Tibial artery (tissue), 4 donors: Measurements from ENCODE around the gene TRMT1.

Source experiments
- DNase-seq, 2 donors: peaks; one replicate each; pipeline ENCODE4 v3.0.0-alpha.2; 2019
- H3K27ac ChIP-seq, 2 donors: fragments of 200-600 bp; sonication (generic) in 1 of 2; 1 replicate in 1 of 2; 2 replicates in 1 of 2; pipeline ENCODE4 v1.5.1; 2018 to 2019; ENCODE audit warnings: mild to moderate bottlenecking in 1 of 2
- H3K27me3 ChIP-seq, 2 donors: fragments of 200-600 bp; sonication (generic) in 1 of 2; one replicate each; pipeline versions ENCODE4 v1.5.1 to v1.6.0; 2016 to 2019
- H3K36me3 ChIP-seq, 3 donors: fragments of 200-600 bp; sonication (generic) in 2 of 3; one replicate each; pipeline ENCODE4 v1.5.1; 2016 to 2019; ENCODE audit warnings: mild to moderate bottlenecking in 2 of 3
- H3K4me1 ChIP-seq, 4 donors: fragments of 200-600 bp; sonication (generic) in 2 of 4; 1 replicate in 3 of 4; 2 replicates in 1 of 4; pipeline ENCODE4 v1.5.1; 2016 to 2019
- H3K4me3 ChIP-seq, 2 donors: fragments of 200-600 bp; sonication (generic) in 1 of 2; 1 replicate in 1 of 2; 2 replicates in 1 of 2; pipeline ENCODE4 v1.5.1; 2018 to 2019; ENCODE audit warnings: mild to moderate bottlenecking in 2 of 2
- H3K9me3 ChIP-seq, 3 donors: fragments of 200-600 bp; sonication (generic) in 1 of 3; one replicate each; pipeline ENCODE4 v1.5.1; 2016 to 2019
- CTCF ChIP-seq, 2 experiments: fragments of 200-600 bp in 1 of 2; fragments of 450-650 bp in 1 of 2; IDR thresholded peaks; one replicate each; pipeline ENCODE4 v1.5.1; 2017 to 2019; ENCODE audit warnings: antibody characterized with exemption in 2 of 2, mild to moderate bottlenecking in 1 of 2, moderate library complexity in 1 of 2
- intact Hi-C: fragments of 100-400 bp; cut with DNase I; formaldehyde crosslinking; loops from one replicate; pipeline ENCODE4 v1.15.0; 2023; ENCODE audit warnings: low total_unique reads

TRMT1 gene

DNA sequence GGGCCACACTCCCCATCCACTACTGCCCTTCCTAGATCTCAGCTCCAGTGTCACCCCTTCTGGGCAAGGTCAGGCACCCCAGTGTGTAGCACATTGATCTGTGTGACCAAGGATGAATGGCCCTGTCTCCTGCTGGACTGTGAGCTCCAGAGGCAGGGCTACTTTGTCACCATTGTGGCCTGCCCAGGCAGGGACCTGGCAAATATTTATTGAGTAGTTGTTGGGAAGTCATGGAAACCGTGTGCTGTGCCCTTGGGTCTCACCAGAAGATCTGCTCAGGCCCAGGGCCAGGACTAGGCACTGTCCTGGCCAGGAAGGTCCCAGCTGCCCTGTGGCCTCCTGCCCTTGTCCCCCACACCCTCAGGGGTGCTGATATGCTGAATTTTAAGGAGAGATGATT lies 12.0 kb upstream of the TRMT1 start:
- no peak for DNase-seq
- H3K36me3 ChIP-seq: peaks cover 0 to 15% (median 0%) of the 10 kb centered on the region in 3 donors
- intact Hi-C loops: no loop called here
- no peaks in the 10 kb centered on the region for H3K27me3 ChIP-seq
- no peak overlapping the region for H3K27ac ChIP-seq
- TF ChIP-seq CTCF (IDR thresholded peaks at IDR 0.05): no peak
- peaks cover 0 to 6% (median 0%) of the 10 kb centered on the region in 4 donors for H3K4me1 ChIP-seq
- no peak overlapping the region for H3K4me3 ChIP-seq
- no peaks in the 10 kb centered on the region for H3K9me3 ChIP-seq

DNA sequence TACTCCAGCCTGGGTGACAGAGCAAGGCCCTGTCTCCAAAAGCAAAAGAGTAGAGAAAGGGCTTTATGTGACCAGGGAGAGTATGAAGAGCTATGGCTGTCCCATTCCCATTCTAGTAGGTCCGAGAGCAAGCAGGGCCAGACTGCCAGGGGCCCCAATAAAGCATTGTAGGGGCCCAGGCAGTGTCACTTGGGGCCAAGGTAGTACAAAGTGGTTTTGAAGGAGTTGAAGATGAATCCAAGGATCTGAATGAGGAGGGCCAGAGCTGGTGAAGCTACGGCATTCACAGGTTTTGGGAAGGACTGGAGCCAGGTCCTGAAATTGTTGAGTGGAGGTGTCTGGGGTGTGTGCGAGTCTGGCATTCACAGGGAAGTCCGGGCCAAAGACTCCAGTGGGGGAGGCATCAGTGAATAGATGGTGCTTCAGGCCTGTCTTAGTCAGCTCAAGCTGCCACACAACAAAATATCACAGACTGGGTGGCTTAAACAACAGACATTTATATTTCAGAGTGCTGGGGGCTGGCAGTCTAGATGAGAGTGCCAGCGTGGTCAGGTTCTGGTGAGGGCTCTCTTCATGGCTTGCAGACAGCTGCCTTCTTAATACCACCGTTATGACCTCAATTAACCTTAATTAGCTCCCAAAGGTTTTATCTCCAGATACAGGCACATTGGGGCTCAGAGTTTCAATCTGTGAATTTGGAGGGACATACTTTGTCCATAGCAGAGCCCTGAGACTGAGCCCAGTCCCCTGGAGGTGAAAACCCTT lies 11.5 kb upstream of the TRMT1 start:
- no peaks in the 10 kb centered on the region for H3K27me3 ChIP-seq
- no peak for DNase-seq
- H3K4me3 ChIP-seq: no peak overlapping the region
- no peak overlapping the region for H3K27ac ChIP-seq
- TF ChIP-seq CTCF (IDR thresholded peaks at IDR 0.05): no peak
- H3K36me3 ChIP-seq: peaks cover 0 to 15% (median 0%) of the 10 kb centered on the region in 3 donors
- H3K9me3 ChIP-seq: no peaks in the 10 kb centered on the region
- H3K4me1 ChIP-seq: peaks cover 0 to 6% (median 0%) of the 10 kb centered on the region in 4 donors
- intact Hi-C loops: no loop called here

- Histone ChIP-seq H3K4me1 (peaks cover 0 to 6% (median 0%) of the 10 kb centered on the region in 4 donors), H3K36me3 (peaks cover 0 to 15% (median 0%) of the 10 kb centered on the region in 3 donors), H3K27ac (no peak overlapping the region), H3K4me3 (no peak overlapping the region), H3K9me3 (no peaks in the 10 kb centered on the region), H3K27me3 (no peaks in the 10 kb centered on the region)
- no peak for TF ChIP-seq CTCF (IDR thresholded peaks at IDR 0.05)
- no peak for DNase-seq
- intact Hi-C loops: no loop called here
Observed at GRCh38 chr19:13127051-13127450, 10.5 kb upstream of the TRMT1 start.

DNA sequence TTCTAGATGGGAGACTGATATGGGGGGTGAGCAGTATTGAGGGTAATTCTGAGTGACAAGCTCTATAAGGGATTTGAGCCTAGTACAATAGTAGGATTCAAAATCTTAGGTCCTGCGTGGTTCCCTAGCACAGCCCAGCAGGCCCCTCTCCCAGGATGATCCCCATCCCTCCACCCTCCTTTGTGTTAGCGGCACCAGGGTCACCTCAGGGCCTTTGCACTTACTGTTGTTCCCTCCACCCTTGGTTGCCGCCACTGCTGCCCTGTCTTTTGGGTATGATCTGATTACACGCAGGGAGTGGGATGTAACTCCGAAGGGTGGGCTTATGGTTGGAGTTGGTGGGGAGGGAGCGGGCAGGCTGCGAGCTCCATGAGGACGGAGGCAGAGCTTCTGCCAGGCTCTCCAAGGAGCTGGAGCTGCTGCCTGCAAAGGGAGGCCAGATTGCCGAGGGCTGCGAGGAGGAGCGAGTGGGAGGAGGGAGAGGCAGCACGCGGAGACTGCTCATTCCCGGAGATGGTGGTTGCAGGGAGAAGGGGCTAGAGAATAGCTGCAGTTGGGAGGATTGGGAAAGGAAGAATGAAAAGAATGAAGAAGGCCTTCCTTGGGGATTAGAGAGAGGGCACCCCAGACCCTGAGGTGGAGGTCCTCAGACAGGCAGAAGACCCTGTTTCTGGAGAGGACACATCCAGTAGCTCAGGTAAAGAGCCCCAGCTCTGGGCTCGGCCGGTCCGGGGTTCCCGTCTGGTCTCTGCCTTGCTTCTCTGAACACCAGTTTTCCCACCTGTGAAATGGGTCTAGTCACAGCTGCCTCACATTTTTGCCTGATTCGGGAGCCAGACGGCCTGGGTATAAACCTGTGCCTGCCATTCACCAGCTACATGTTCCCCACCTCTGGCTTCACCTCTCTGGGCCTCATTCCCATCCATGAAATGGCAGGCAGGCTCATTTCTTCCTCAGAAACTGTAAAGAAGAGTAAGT lies 6.7 kb upstream of the TRMT1 start:
- no peak for TF ChIP-seq CTCF (IDR thresholded peaks at IDR 0.05)
- no peaks in the 10 kb centered on the region for H3K9me3 ChIP-seq
- no peak overlapping the region for H3K27ac ChIP-seq
- H3K4me3 ChIP-seq: no peak overlapping the region
- peaks cover 0 to 28% (median 20%) of the 10 kb centered on the region in 4 donors for H3K4me1 ChIP-seq
- intact Hi-C loops: no loop called here
- no peak for DNase-seq
- H3K36me3 ChIP-seq: peaks cover 0 to 15% (median 0%) of the 10 kb centered on the region in 3 donors
- H3K27me3 ChIP-seq: no peaks in the 10 kb centered on the region

GRCh38 chr19:13122275-13122878 lies 5.8 kb upstream of the TRMT1 start:
- no peaks in the 10 kb centered on the region for H3K9me3 ChIP-seq
- no peak for TF ChIP-seq CTCF (IDR thresholded peaks at IDR 0.05)

More at GRCh38 chr19:13122275-13122878, 5.8 kb upstream of the TRMT1 start:
- Histone ChIP-seq H3K4me3 (no peak overlapping the region), H3K27me3 (no peaks in the 10 kb centered on the region), H3K36me3 (peaks cover 0 to 15% (median 0%) of the 10 kb centered on the region in 3 donors), H3K4me1 (peaks cover 0 to 26% (median 21%) of the 10 kb centered on the region in 4 donors), H3K27ac (no peak overlapping the region)
- no peak for DNase-seq
- intact Hi-C loops: no loop called here
